Measurements from ENCODE around the gene RPS6KB2. TPM values are rescaled to one million over a fixed set of nuclear protein-coding genes. Genes with fewer than 3 reads are reported as not detected.

The RPS6KB2 gene
- total RNA-seq, 2 experiments from 2014 or later = 57.4 to 57.5 TPM

DNA sequence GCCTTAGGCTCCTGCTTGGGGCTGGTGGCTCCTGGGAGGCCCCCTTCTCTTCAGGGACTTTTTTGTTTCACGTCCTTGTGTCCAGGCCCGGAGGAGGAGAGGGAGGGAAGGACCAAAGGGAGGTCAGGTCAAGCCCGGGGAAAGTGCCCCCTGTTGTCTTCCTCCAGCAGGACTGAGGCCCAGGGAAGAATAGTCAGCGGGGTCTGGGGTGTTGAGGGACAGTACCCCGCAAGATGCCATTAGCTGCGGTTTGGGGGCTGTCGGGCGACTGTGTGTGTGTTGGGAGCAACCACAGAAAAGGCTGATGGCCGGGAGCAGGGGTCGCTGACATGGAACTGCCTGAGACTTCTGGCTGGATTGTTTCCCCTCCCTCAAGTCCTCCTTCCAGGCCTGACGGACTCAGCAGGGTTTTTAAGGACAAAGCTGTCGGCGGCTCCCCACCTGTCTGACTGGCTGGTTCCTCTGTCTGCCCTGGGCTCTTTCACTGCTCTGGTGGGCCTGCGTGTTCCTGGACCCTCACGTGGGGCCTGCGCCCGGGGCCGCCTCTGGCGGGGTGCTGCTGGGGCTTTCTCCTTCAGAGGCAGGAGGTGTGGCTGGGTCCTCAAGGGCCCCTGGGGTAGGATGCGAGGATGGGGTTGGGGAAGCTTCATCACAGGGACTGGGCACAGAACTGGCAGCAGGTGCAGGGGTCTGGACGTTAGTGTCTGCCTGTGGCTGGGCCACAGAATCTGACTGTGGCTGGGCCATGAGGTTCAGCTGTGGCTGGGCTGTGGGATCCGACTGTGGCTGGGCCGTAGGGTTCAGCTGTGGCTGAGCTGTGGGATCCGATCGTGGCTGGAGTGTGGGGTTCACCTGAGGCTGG lies 22.7 kb downstream of the RPS6KB2 start:
- CTCF ChIA-PET = no interaction called here
- H3K4me3 Mint-ChIP-seq = no peak overlapping the region
- no peaks in the 10 kb centered on the region for H3K9me3 Mint-ChIP-seq
- H3K27ac Mint-ChIP-seq = no peak overlapping the region
- DNase-seq = no peak
- no peaks in the 10 kb centered on the region for H3K27me3 Mint-ChIP-seq
- H3K4me1 Mint-ChIP-seq (ENCODE audit: low read depth) = peaks cover 33% of the 10 kb centered on the region
- intact Hi-C loops (cut with micrococcal nuclease) = no loop called here
- POLR2A ChIA-PET = interaction anchor here (1.1 to 2.4 kb wide), 3 partner anchors 14 to 49 kb away, joined by 3 to 8 read pairs (median 3); partner anchors contain the start of genes PPP1CA and PTPRCAP
- H3K36me3 Mint-ChIP-seq = no peaks in the 10 kb centered on the region

DNA sequence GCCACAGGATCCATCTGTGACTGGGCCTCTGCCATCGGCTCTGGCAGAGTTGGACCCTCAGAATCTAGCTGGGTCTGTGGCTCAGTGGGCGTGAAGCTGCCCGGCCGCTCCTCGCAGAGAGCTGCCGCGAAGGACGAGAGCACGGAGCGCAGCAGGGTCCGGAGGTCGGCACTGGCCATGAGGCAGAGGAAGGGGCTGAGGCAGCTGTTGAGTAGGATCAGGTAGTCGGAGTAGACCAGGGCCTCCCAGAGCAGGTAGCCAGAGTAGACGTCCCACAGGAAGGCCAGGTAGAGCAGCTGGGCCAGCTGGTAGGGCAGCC lies 23.3 kb downstream of the RPS6KB2 start:
- Mint-ChIP-seq H3K4me3 (no peak overlapping the region), H3K27ac (no peak overlapping the region), H3K27me3 (no peaks in the 10 kb centered on the region), H3K36me3 (no peaks in the 10 kb centered on the region), H3K4me1 (ENCODE audit: low read depth) (peaks cover 28% of the 10 kb centered on the region), H3K9me3 (no peaks in the 10 kb centered on the region)
- CTCF ChIA-PET = no interaction called here
- intact Hi-C loops (cut with micrococcal nuclease) = no loop called here
- no peak for DNase-seq
- POLR2A ChIA-PET = interaction anchor here (1.0 to 2.4 kb wide), 3 partner anchors 13 to 32 kb away, joined by 3 to 8 read pairs (median 3); partner anchors contain the start of gene PTPRCAP

DNA sequence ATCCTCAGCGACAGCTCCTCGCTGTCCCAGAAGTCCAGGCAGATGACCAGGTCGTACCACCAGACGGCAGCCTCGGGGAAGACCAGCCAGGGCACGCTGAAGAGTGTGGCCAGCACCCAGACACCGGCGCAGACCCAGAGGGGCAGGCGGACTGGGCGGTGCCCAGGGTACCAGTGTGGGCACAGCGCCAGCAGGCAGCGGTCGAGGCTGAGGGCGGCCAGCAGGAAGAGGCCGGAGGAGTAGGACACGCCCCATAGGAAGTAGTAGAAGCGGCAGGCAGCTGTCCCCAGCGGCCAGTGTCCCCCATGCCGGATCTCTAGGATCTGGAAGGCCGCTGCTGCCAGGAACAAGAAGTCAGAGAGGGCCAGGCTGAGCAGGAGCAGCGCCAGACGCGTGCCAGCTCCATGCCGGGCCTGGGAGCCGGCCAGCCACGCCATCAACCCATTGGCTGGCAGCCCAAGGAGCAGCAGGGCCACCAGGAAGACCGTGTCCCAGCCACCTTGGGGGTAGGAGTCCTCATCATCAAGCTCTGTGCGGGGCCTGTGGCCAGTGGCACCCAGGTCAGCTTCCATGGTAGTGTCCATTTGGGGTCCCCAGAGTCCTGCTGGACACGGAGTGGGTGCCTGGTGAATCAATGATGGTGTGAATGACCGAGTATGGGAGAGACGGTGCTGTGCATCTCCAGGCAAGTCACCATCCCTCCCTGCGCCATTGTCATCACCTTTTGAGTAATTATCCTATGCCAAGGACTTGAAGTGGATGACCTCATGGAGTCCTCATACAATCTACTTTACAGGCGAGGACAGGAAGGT lies 24.1 kb downstream of the RPS6KB2 start, which contains the start of gene GPR152:
Gene GPR152, minus strand, starts transcription at position 589 of the 812 bp plus-strand sequence. Its CDS starts 5 bp downstream, at position 584.
- intact Hi-C loops (cut with micrococcal nuclease) = no loop called here
- ChIA-PET POLR2A (interaction anchor here (1.0 to 1.1 kb wide), 2 partner anchors 13 to 32 kb away, joined by 3 read pairs; no protein-coding TSS in a partner anchor), CTCF (no interaction called here)
- no peak for DNase-seq
- H3K9me3 Mint-ChIP-seq = no peaks in the 10 kb centered on the region
- no peaks in the 10 kb centered on the region for H3K27me3 Mint-ChIP-seq
- no peak within 1 kb of the TSS for H3K4me3 Mint-ChIP-seq
- H3K4me1 Mint-ChIP-seq (ENCODE audit: low read depth) = peaks cover 20% of the 10 kb centered on the region
- H3K27ac Mint-ChIP-seq = no peak within 1 kb of the TSS
- H3K36me3 Mint-ChIP-seq = no peaks in the 10 kb centered on the region

DNA sequence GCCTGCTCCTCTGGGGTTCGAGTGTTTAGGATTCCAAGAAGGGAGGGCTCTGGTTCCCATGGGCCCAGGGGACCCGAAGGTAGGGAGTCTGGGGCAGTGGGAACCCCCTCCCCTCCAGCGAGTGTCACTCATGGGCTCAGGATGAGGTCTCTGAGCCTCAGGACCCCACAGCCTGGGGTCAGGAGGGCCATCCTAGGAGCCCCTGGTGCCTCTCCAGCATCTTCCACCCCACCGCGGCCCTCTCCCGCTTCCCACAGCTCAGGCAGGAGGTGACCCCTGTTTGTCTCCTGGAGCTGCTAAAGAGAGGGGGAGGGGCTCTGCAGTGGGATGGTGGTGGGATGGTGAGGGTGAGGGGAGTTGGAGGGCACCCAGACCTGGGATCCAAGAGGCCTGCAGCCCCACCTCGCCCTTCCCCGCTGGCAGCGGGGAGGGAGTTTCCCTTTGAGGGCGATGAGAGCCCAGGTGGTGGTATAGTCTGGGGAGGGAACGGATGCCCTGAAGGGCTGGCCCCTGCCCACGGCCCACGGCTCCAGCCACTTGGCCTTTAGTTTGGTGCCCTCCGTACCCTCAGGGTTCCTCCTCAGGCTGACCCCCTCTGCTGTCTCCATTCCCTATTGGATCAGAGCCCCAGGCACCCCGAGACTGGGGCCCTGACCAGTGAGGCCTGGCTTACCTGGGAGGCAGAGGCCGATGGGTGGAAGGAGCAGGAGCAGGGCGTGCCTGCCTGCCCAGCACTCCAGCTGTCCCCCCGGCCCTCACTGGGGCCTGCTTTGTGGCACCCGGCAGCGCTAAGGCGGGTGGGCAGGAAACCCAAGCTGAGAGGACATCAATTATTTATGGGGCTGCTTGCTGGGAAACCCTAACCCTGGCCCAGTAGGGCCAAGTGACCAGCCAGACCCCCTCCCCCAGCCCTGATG lies 25.8 kb downstream of the RPS6KB2 start:
- peaks cover 8% of the 10 kb centered on the region for H3K4me1 Mint-ChIP-seq (ENCODE audit: low read depth)
- no peaks in the 10 kb centered on the region for H3K36me3 Mint-ChIP-seq
- intact Hi-C loops (cut with micrococcal nuclease) = no loop called here
- no peak for DNase-seq
- ChIA-PET CTCF (no interaction called here), POLR2A (no interaction called here)
- no peak overlapping the region for H3K27ac Mint-ChIP-seq
- no peak overlapping the region for H3K4me3 Mint-ChIP-seq
- H3K9me3 Mint-ChIP-seq = no peaks in the 10 kb centered on the region
- H3K27me3 Mint-ChIP-seq = no peaks in the 10 kb centered on the region

DNA sequence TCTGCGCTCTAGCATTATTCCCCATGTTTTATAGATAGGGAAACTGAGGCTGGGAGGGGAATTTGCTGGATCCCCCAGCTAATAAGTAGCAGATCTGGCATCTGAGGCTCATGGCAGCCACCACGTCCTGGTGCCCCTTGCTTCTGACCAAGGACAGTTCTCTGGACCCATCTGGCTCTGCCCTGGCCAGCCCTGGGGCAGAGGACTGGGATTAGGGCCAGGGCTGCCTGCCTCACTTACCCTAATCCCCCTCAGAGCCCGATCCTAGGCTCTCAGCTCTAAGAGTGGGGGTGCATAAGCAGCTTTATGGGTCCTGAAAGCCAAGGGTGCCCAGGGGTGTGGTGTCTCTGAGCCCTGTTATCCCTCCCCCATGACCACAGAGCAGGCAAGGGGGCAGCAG lies 26.8 kb downstream of the RPS6KB2 start, which contains the start of gene CABP4:
Gene CABP4, plus strand, starts transcription at position 301 of the 400 bp plus-strand sequence. Its CDS starts 70 bp downstream, at position 371.
- POLR2A ChIA-PET = no interaction called here
- no peak within 1 kb of the TSS for H3K4me3 Mint-ChIP-seq
- CTCF ChIA-PET = no interaction called here
- H3K9me3 Mint-ChIP-seq = no peaks in the 10 kb centered on the region
- DNase-seq = no peak
- H3K27ac Mint-ChIP-seq = no peak within 1 kb of the TSS
- intact Hi-C loops (cut with micrococcal nuclease) = no loop called here
- H3K4me1 Mint-ChIP-seq (ENCODE audit: low read depth) = peaks cover 5% of the 10 kb centered on the region
- no peaks in the 10 kb centered on the region for H3K36me3 Mint-ChIP-seq
- no peaks in the 10 kb centered on the region for H3K27me3 Mint-ChIP-seq

DNA sequence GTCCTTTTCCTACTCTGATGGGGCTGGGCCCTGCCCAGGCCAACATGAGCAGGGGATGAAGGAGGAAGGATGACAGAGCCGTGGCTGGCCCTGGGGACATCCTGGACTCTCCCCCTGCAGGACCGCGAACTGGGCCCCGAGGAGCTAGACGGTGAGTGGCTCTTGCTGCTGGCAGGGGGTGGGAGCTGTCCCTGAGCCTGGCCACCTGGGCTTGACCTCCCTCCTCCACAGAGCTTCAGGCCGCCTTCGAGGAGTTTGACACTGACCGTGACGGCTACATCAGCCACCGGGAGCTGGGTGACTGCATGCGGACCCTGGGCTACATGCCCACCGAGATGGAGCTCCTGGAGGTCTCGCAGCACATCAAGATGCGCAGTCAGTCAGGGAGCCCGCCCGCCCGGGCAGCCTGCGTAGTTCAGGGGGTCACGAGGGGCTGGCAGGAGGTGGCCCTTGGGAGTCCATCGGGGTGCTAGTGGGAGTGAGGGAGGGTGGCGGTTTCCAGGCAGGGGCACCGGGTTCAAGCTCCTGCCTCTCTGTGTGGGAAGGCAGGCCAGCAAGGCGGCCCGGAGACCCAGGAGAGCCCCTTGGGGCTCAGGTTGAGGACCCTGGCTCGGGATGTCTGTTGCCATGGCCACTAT lies 27.9 kb downstream of the RPS6KB2 start:
- no peaks in the 10 kb centered on the region for H3K36me3 Mint-ChIP-seq
- POLR2A ChIA-PET = interaction anchor here (1.4 kb wide), 1 partner anchor 12 kb away, joined by 4 read pairs; no protein-coding TSS in a partner anchor

DNA sequence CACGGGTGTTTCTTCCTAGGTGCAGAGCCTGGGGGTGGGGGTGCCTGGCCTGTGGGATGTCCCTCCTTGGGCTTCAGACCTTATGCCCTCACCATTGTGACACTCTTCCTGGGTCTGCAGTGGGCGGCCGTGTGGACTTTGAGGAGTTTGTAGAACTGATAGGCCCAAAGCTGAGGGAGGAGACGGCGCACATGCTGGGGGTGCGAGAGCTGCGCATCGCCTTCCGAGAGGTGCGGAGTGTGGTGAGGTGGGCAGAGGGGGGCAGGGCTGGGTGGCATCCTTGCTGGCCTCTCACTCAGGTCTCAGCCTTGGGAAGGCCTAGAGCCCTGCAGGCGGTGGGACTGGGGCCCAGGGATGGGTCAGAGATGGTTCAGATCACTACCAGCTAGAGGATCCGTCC lies 29.2 kb downstream of the RPS6KB2 start:
- ChIA-PET POLR2A (interaction anchor here (1.4 kb wide), 2 partner anchors 11 to 18 kb away, joined by 3 to 4 read pairs; no protein-coding TSS in a partner anchor), CTCF (no interaction called here)
- peaks cover 3% of the 10 kb centered on the region for H3K4me1 Mint-ChIP-seq (ENCODE audit: low read depth)
- no peaks in the 10 kb centered on the region for H3K27me3 Mint-ChIP-seq
- no peaks in the 10 kb centered on the region for H3K9me3 Mint-ChIP-seq
- intact Hi-C loops (cut with micrococcal nuclease) = no loop called here
- no peak for DNase-seq
- H3K27ac Mint-ChIP-seq = no peak overlapping the region
- no peaks in the 10 kb centered on the region for H3K36me3 Mint-ChIP-seq
- no peak overlapping the region for H3K4me3 Mint-ChIP-seq

More for the DNA sequence above, 27.9 kb downstream of the RPS6KB2 start:
- H3K4me1 Mint-ChIP-seq (ENCODE audit: low read depth) = peaks cover 4% of the 10 kb centered on the region
- H3K4me3 Mint-ChIP-seq = no peak overlapping the region
- H3K9me3 Mint-ChIP-seq = no peaks in the 10 kb centered on the region
- intact Hi-C loops (cut with micrococcal nuclease) = no loop called here
- CTCF ChIA-PET = no interaction called here
- no peak overlapping the region for H3K27ac Mint-ChIP-seq
- no peak for DNase-seq
- H3K27me3 Mint-ChIP-seq = no peaks in the 10 kb centered on the region

DNA sequence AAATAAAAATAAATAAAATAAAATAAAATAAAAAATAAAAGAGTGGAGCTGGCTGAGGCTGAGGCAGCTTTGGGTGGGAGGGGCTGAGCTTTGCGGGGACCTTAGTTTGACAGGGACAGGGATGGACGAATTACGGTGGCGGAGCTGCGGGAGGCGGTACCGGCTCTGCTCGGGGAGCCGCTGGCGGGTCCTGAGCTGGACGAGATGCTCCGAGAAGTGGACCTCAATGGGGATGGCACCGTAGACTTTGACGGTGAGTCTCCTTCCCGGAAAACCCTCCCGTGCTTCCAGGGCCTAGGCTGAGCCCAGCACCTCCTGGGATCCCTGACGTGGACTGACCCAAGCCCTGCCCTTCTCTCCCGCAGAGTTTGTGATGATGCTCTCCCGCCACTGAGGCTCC lies 30.0 kb downstream of the RPS6KB2 start:
- no peaks in the 10 kb centered on the region for H3K36me3 Mint-ChIP-seq
- no peak overlapping the region for H3K4me3 Mint-ChIP-seq
- no peak overlapping the region for H3K27ac Mint-ChIP-seq
- H3K27me3 Mint-ChIP-seq = no peaks in the 10 kb centered on the region
- no peaks in the 10 kb centered on the region for H3K9me3 Mint-ChIP-seq
- H3K4me1 Mint-ChIP-seq (ENCODE audit: low read depth) = peaks cover 3% of the 10 kb centered on the region
- POLR2A ChIA-PET = interaction anchor here (1.4 kb wide), 1 partner anchor 17 kb away, joined by 3 read pairs; no protein-coding TSS in a partner anchor
- intact Hi-C loops (cut with micrococcal nuclease) = no loop called here
- CTCF ChIA-PET = interaction anchor here (1.0 kb wide), 1 partner anchor 101 kb away, joined by 3 read pairs; no protein-coding TSS in a partner anchor
- no peak for DNase-seq

DNA sequence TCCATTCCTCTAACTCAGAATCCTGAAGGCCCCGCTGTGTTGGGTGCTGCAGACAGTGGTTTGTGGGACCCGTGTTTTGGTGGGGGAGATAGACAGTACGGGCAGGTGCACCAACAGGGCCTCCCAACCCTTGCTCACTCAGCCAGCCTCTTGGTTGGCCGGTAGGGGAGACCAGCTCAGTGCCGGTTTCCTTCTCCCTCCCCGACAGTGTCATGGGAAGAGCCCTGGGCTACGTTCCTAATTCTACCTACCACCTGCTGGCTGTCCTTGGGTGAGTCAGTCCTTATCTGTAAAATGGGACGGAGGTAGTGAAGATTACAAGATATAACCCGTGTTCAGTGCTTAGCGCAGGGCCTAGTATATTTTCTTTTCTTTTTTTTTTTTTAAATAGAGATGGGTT lies 34.9 kb downstream of the RPS6KB2 start:
- Mint-ChIP-seq H3K9me3 (no peaks in the 10 kb centered on the region), H3K36me3 (peaks cover 5% of the 10 kb centered on the region), H3K4me3 (no peak overlapping the region), H3K27me3 (no peaks in the 10 kb centered on the region), H3K4me1 (ENCODE audit: low read depth) (peaks cover 27% of the 10 kb centered on the region), H3K27ac (no peak overlapping the region)
- no peak for DNase-seq
- intact Hi-C loops (cut with micrococcal nuclease) = no loop called here
- ChIA-PET POLR2A (no interaction called here), CTCF (no interaction called here)

DNA sequence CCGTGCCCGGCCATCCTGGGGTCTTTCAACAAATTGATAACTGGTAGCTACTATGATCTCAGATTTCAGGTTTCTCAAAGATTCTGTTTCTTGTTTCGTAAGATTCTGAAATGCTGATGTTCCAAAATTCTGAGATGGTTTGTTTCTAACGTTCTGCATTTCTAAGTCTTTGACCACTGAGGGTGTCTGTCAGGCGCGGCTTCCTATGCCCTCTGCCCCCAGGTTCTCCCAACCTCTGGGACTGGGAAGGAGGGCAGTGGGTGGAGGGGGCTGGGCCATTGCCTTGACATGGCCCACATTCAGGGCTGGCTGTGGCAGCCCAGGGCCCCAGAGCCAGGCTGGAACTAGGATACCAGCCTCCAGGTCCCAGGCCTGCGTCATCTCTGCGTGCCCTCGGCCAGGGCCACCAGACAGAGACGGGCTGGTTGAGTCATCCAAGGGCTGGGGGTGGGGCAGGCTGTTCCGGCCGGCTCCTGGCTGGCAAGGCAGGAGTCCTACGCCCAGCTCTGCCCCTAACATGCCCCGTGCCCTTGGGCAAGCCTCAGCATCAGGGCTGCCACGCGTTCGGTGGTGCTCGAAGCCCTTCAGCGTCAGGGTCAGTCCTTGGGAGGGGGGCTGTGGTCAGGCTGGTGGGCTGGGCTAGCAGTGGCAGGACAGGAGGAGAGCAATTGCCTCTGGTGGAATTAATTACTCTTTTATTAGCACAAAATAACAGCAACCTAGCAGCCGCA lies 35.6 kb downstream of the RPS6KB2 start:
- Mint-ChIP-seq H3K4me1 (ENCODE audit: low read depth) (peaks cover 30% of the 10 kb centered on the region), H3K4me3 (peak overlapping the region; percentile 48), H3K27ac (peak overlapping the region; percentile 93), H3K9me3 (no peaks in the 10 kb centered on the region), H3K36me3 (peaks cover 5% of the 10 kb centered on the region), H3K27me3 (no peaks in the 10 kb centered on the region)
- ChIA-PET POLR2A (no interaction called here), CTCF (no interaction called here)
- intact Hi-C loops (cut with micrococcal nuclease) = loop anchor here (1.0 to 2.0 kb wide), 3 partner anchors 17 to 44 kb away; partner anchors contain the start of gene CDK2AP2
- no peak for DNase-seq
